ENCODE data around the gene MTPN.

The MTPN gene

DNA sequence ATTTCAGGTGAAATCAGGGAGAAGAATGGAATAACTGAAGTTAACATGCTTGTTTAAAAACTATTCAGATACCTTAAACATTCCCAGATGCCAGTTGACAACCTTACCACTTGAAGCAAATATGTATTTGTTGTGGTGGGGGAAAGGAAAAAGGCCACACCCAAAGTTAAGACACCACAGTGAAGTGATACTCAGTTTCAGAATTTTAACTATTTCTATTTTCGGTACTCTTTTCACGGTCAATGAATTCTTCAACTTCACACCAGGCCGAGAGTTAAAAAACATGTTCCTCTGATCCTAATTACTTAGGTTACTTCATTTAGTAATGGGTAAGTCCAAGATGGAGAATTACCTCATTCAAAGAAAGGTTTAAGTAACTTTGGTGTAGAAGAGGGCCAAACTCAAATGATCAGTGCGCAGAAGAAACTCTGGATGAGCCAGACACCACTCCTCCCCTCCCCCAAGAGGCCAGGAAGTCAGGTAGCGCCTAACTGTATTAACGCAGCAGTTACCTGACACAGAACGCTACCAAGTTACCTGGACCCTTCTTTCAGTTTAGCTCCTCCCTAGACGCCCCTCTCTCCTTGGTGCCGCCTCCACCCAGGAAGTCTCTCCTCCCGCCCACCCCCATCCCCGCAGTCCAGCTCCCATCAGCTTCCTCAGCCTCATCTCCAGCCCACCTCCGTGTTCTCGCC is 700 bp downstream of the MTPN start:
- no peak for TF ChIP-seq GATA3 (IDR thresholded peaks at IDR 0.05; ENCODE audit: low read depth, low read length)
- no peak for TF ChIP-seq GATA2 (IDR thresholded peaks at IDR 0.05; ENCODE audit: low read depth, low read length)

DNA sequence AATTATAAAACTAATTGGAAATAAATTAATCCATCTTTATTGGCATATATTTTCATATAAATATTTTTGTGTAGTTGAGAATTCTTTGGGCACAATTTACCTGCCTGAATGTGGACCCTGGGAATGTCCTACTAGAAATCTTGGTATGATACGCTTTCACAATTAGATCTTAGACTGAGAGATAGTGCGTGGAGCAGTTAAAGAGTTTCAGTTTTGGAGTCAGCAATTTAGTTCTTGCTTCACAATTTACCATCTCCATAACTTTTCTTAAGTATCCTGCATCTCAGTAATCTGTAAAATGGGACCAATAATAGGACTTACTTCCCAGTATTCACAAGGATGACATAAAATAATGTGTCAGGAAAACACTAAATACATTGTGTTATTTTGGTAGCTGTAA is 2.0 kb downstream of the MTPN start:
- no peak for TF ChIP-seq GATA2 (IDR thresholded peaks at IDR 0.05; ENCODE audit: low read depth, low read length)
- no peak for TF ChIP-seq GATA3 (IDR thresholded peaks at IDR 0.05; ENCODE audit: low read depth, low read length)

DNA sequence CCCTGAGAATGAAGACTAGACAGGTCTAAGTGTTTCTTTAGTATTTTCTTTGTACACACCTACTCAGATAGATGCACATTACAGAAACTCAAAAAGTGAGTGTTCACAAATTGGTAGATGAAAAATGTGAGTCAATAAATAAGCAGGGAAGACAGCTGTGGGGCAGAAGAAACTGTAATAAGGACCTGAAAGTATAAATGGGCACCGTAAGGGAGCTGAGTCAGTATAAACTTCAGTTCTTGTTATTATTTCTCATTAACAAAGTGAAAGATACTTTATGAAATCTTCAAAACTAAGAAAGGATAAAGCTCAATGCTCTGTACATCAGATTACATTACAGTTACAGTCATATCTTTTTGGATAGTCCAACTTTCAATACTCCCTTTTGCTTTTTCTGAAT is 2.5 kb downstream of the MTPN start:
- no peak for TF ChIP-seq GATA2 (IDR thresholded peaks at IDR 0.05; ENCODE audit: low read depth, low read length)
- TF ChIP-seq GATA3 (IDR thresholded peaks at IDR 0.05; ENCODE audit: low read depth, low read length): no peak

DNA sequence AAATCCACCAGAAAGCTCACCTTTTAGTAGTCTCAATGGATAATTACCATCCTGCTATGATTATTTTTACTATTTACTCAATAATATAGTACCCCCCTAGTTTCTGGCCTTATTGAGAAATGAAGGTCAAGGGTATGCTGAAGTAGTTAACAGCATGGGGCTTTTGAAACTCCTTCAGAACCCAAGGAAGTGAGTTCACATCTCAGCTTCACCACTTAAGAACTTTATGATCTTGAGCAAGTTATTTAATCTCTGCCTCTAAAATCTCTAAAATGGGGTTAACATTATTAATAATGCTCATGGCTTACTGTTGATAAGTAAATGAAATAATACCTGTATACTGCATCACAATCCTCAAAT is 5.8 kb downstream of the MTPN start:
- no peak for TF ChIP-seq GATA3 (IDR thresholded peaks at IDR 0.05; ENCODE audit: low read depth, low read length)
- no peak for TF ChIP-seq GATA2 (IDR thresholded peaks at IDR 0.05; ENCODE audit: low read depth, low read length)

DNA sequence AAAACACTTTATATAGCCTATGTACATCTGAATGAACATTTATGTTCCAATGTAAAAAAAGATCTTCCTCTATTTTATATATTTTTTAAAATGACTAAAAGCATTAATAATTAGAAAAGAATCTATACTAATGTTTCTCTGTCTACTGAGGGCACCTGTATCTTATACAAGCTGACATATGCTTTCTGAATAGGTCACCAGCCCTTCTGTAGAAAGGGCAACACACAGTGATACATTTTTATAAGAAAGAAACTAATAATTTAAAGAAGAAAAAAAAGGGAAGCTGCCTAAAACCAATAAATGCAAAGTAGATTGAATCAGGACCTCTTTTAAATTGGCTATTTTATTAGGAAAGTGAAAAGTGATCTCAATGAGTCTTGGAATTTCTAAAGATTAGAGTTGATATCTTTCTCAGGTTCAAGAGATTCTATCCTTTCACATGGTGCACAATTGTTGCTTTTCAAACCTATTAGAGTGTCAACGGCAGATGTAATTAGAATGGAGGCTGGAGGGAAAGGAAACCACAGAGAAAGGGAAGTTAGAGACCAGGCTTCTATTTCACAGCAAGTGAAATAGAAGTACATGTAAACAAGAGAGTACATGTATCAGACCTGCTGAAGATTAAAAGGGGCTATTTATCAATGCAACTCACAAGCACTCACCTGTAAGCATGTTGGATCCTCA is 6.3 kb downstream of the MTPN start:
- TF ChIP-seq GATA2 (IDR thresholded peaks at IDR 0.05; ENCODE audit: low read depth, low read length) (no peak), GATA3 (IDR thresholded peaks at IDR 0.05; ENCODE audit: low read depth, low read length) (no peak)

DNA sequence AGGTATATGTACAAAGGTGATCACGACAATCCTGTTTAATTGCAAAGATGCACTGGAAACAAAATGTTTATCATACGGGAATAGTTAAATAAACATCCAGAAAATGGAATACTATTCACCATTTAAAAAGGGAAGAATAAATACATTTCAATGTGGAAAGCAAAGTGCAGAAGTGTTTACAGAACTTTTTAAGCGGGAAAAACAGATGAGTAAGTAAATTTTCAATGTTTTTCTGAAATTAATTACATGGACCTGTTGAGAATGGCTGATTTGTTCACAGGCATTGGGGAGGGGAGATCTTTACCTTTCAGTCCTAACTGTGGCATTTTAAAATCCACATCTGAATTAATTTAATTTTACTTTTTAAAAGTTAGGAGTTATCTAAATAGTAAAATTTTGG is 7.1 kb downstream of the MTPN start:
- no peak for TF ChIP-seq GATA3 (IDR thresholded peaks at IDR 0.05; ENCODE audit: low read depth, low read length)
- no peak for TF ChIP-seq GATA2 (IDR thresholded peaks at IDR 0.05; ENCODE audit: low read depth, low read length)

DNA sequence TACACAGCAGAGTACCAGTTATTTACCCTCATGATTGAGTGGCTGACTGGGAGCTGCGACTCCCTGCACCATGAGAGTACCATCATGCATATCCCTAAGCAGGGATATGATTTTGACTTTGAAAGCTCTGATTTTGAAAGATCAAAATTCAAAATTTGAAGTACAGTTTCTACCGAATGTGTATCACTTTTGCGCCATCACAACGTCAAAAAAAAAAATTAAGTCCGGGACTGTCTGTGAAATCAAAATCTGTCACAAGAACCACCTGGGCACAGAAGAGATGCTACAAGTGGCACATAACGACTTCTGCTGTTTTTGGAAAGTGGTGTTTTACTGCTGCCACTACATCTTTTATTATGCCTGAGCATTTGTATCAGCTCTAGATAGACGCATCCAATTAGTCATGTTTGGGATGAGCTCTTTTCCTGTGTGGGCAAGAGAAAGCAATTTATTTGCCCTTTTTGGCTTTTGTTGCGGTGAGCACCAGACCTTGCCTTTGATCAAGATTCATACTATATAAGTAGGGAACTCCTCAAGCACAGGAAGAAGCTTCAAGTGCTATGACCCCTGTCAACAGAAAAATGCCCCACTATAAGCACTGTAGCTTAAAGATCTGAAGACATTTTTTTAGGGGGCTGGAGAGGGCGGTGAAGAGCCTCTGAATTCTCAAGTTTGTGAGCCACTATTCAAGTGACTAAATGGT is 10.7 kb downstream of the MTPN start:
- no peak for TF ChIP-seq GATA3 (IDR thresholded peaks at IDR 0.05; ENCODE audit: low read depth, low read length)
- TF ChIP-seq GATA2 (IDR thresholded peaks at IDR 0.05; ENCODE audit: low read depth, low read length): no peak

DNA sequence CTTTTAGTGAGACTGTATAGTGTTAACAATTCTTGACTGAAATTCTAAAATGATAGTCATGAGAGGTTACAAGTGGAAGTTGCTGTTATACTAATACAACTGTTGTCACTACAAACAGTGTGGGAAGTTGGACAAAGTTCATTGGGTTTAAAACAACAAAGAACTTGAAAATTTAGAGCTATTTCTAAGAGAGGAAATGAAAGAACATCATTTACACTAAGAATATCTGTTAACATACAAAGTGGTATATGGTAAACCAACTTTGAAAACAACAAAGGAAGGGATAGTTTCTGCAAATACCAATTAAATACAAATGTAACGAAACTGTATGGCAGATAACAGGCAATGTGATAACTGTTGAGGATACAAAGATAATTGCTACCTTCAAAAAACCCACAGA is 11.6 kb downstream of the MTPN start:
- no peak for TF ChIP-seq GATA3 (IDR thresholded peaks at IDR 0.05; ENCODE audit: low read depth, low read length)

DNA sequence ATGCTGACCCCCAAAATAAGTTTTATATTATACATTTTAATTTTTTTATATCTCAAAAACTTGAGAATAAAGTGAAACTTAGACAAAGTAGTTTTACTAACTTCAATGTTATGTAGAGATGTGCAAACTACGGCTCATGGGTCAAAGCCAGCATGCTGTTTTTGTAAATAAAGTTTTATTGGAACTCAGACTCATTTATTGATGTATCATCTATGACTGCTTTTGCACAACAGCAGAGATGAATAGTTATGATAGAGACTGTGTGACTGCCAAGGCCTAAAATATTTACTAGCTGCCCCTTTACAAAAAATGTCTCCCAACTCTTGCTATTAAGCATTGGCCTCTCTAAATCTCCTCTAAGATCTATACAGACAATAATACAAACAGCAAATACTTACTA is 12.4 kb downstream of the MTPN start:
- TF ChIP-seq GATA3 (IDR thresholded peaks at IDR 0.05; ENCODE audit: low read depth, low read length) (no peak), GATA2 (IDR thresholded peaks at IDR 0.05; ENCODE audit: low read depth, low read length) (no peak)

DNA sequence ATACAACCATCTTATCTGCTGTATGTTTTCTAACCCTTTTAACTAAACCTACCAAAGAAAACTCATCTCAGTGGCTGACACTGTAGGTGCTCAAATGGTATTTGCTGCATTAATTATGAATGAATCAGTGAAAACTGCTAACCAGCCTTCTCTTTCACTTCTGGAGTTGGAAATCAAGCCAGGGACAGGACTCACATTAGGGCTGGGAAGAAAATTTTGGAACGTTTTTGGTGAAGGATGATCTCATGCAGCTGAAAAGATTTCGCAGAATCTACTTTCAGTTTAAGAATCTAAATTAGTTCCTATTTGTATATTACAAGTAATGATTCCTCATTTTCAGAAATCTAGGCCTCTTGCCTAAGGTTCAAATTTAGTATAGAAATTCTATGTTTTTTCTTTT is 12.9 kb downstream of the MTPN start:
- TF ChIP-seq GATA2 (IDR thresholded peaks at IDR 0.05; ENCODE audit: low read depth, low read length) (no peak), GATA3 (IDR thresholded peaks at IDR 0.05; ENCODE audit: low read depth, low read length) (no peak)

DNA sequence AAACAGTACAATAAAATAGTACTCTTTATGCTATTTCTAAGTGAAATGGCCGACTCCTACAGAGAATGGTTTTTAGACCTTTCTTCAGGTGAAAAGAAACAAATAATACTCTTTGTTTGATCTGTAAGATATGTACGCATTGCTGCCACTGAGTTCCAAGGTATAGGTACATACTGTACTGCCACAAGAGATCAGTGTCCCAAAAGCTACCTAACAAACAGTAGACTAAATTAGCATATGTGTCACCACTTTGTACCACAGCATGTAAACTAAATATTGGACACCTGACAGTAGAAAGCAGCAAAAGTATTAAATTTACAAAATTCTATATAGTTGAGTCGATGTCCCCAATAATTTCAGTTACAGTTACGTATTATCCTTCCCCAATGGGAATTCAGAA is 14.4 kb downstream of the MTPN start:
- no peak for TF ChIP-seq GATA2 (IDR thresholded peaks at IDR 0.05; ENCODE audit: low read depth, low read length)
- TF ChIP-seq GATA3 (IDR thresholded peaks at IDR 0.05; ENCODE audit: low read depth, low read length): no peak

DNA sequence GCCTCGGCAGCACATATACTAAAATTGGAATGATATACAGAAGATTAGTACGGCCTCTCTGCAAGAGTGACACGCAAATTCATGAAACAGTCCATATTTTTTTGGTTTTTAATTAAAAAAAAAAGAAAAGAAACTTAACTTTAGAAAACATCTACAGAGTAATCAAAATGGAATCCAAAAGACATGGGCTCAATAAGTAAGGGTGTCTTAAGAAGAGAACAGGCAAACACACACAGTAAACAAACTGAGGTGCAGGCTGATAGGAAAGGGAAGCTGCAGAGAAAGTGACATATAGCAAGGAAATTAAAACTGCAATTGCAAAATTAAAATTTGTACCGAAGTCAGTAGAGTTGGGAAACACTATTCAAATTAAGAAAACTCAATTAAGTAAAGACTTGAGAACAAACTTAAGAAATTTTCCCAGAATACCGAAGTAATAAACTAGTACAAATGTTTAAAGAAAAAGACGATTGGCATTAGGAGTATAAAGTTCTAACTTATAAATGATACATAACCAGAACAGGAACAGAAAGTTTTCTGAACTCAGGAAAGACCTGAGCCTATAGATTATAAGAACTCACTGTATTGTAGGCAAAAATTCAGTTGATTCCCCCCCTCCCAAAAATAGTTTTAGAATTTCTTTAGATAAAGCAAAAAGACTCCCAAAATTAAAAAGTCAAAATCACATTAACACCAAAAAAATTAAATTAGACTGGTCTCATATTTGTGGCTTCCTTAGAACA is 16.3 kb downstream of the MTPN start:
- TF ChIP-seq GATA2 (IDR thresholded peaks at IDR 0.05; ENCODE audit: low read depth, low read length) (no peak), GATA3 (IDR thresholded peaks at IDR 0.05; ENCODE audit: low read depth, low read length) (no peak)

DNA sequence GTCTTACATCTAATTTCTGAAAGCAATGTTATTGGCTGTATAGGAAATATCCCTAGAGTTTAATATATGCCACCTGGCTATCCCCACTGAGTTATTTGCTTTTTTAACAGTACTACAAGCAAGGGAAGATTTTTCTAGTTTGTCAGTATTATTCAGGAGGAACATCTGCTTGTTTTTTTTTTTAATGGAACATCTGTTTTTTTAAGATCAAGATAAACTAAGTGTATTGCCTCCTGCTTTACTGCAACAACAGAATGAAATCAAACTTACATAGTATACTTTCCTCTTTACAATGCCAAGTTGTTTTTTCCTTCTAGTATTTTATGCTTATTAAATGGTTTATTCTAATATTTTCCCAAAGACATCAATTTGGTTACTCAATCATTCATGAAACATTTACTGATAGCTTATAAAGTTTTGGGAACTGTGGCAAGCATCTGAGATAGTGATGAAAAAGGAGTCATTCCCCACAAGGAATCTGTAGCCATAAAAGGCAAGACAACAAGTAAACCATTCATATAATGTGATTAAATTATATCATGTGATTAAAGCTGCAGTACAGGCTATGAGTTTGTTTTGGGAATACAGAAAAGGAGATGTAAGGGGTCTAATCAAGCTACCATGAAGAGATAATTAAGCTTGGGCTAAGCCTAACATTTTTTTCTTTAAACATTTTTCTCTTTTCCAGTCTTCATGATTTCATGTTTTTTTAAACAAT is 17.4 kb downstream of the MTPN start:
- TF ChIP-seq GATA2 (IDR thresholded peaks at IDR 0.05; ENCODE audit: low read depth, low read length) (no peak), GATA3 (IDR thresholded peaks at IDR 0.05; ENCODE audit: low read depth, low read length) (no peak)

DNA sequence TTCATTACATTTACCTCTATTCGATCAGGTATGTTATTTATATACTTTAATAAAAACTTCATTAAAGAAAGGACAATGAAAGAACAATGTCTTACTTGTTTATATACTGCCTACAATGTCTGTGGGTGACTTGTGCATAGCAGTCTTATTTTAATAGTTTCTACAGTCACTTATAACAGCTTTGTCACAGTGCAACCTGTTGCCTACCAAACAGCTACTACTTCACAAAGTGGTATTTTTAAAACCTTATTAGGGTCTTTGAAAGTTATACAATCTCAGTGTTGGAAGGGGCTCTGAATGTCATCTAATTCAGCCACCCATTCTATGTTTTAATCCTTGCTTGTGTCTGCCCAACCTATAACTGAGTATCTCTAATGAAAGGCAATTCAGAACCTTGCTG is 19.0 kb downstream of the MTPN start:
- TF ChIP-seq GATA2 (IDR thresholded peaks at IDR 0.05; ENCODE audit: low read depth, low read length) (no peak), GATA3 (IDR thresholded peaks at IDR 0.05; ENCODE audit: low read depth, low read length) (no peak)
